Measurements from ENCODE around the gene HUS1B.
"Not testable (repeated sequence)": the region's sequence is repeated elsewhere in the genome, so short reads cannot be mapped to it uniquely, and the experiment has no call there.

The HUS1B gene

GRCh38 chr6:656460-657252, at the start of gene HUS1B:
HUS1B (minus strand) TSS chr6:657100; CDS start chr6:656944, 156 bp downstream.
- no peak for DNase-seq

- no peak for DNase-seq
Observed at GRCh38 chr6:706146-706545, 49.2 kb upstream of the HUS1B start.

- DNase-seq = no peak
Observed at GRCh38 chr6:705047-705446, 48.1 kb upstream of the HUS1B start.

GRCh38 chr6:704046-704445, 47.1 kb upstream of the HUS1B start:
- DNase-seq = no peak

- peak; percentile 25 for DNase-seq
Observed at GRCh38 chr6:703552-703951, 46.7 kb upstream of the HUS1B start.

- no peak for DNase-seq
Observed at GRCh38 chr6:701700-702479, 45.0 kb upstream of the HUS1B start.

- no peak for DNase-seq
Observed at GRCh38 chr6:701215-701614, 44.3 kb upstream of the HUS1B start.

GRCh38 chr6:700490-700889, 43.6 kb upstream of the HUS1B start:
- no peak for DNase-seq

GRCh38 chr6:699319-699718, 42.4 kb upstream of the HUS1B start:
- DNase-seq = no peak

GRCh38 chr6:694431-695126, 37.7 kb upstream of the HUS1B start:
- DNase-seq = not testable (repeated sequence)

GRCh38 chr6:693723-694009, 36.8 kb upstream of the HUS1B start:
- no peak for DNase-seq

GRCh38 chr6:692858-693722, 36.2 kb upstream of the HUS1B start, which contains the start of gene EXOC2:
EXOC2 (minus strand) TSS chr6:693139; CDS start chr6:637818, 55,321 bp downstream.
- DNase-seq = peak; percentile 91

- peak; percentile 82 for DNase-seq
Observed at GRCh38 chr6:692356-692851, 35.5 kb upstream of the HUS1B start.

GRCh38 chr6:689223-689622, 32.3 kb upstream of the HUS1B start:
- DNase-seq = no peak

- no peak for DNase-seq
Observed at GRCh38 chr6:686497-686896, 29.6 kb upstream of the HUS1B start.

GRCh38 chr6:684831-685636, 28.1 kb upstream of the HUS1B start:
- DNase-seq = peak; percentile 89

GRCh38 chr6:683742-684440, 27.0 kb upstream of the HUS1B start:
- peak; percentile 40 for DNase-seq

- no peak for DNase-seq
Observed at GRCh38 chr6:680666-681340, 23.9 kb upstream of the HUS1B start.

GRCh38 chr6:680251-680650, 23.4 kb upstream of the HUS1B start:
- DNase-seq = no peak

GRCh38 chr6:679282-679681, 22.4 kb upstream of the HUS1B start:
- no peak for DNase-seq

Data from activated CD4-positive, alpha-beta T cell treated with anti-CD3 and anti-CD28 coated beads, Interleukin-2, amount 50 U/mL, for 16 hours (primary cell).